Hepatocyte (in vitro differentiated cells): ENCODE data around the gene C14orf180.

Experiments used
- CTCF ChIP-seq: fragments of 200-600 bp; sonication (generic); IDR thresholded peaks from 2 replicates; pipeline ENCODE4 v1.5.1; 2016; ENCODE audit warnings: antibody characterized with exemption, mild to moderate bottlenecking; ENCODE audit not compliant: poor library complexity
- EZH2 ChIP-seq: fragments of 200-600 bp; sonication (generic); IDR thresholded peaks from 2 replicates; pipeline ENCODE4 v1.6.1; 2016; ENCODE audit warnings: antibody characterized with exemption, mild to moderate bottlenecking, borderline replicate concordance

DNA sequence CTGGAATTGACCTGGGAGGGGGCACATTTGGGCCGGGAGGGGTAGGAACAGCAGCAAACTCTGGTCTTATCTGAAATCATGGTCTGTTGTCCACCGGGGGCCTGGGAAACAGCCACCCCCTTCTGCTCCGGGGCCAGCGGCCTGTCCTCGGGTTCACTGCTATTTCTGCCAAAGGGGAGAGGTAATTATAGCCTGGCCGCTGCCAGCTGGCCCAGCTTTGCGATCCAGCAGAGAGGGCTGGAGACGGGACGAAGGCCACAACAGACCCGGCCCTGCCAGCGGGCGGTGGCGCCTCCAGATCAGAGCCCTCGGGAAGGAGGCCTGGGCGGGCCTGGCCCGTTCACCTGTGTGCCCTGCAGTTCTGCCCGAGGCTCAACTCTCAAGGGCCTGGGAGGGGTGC lies at the start of gene C14orf180:
- TF ChIP-seq EZH2 (no peak), CTCF (no peak)
